Fibroblast of pulmonary artery (primary cell): Measurements from ENCODE around the gene C3orf80.

Source experiments
- DNase-seq: peaks from one replicate; pipeline ENCODE4 v3.0.0-alpha.2; 2010; ENCODE audit warnings: low read depth
- H3K4me3 ChIP-seq: replicated peaks from 2 replicates; pipeline ENCODE4 v1.5.1; 2011; ENCODE audit warnings: low read depth, mild to moderate bottlenecking, control low read depth, low read length, moderate library complexity
- TF ChIP-seq, protein P1 (sequence below): IDR thresholded peaks from 2 replicates; pipeline ENCODE4 v1.5.1; 2011; ENCODE audit warnings: mild to moderate bottlenecking, control low read depth, low read length, inconsistent platforms; ENCODE audit errors: missing control alignments

The C3orf80 gene

DNA sequence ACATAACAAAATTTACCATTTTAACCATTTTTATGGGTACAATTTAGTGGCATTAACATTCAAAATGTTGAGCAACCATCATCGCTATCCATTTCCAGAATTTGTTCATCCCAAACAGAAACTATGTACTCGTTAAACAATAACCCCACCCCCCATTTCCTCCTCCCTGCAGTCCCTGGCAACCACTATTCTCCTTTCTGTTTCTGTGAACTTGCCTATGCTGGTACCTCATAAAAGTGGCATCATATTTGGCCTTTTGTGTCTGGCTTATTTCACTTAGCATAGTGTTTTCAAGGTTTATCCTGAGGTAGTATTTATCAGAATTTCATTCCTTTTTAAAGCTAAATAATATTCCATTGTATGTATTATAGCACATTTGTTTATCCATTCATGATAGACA, 32.4 kb downstream of the C3orf80 start:
- TF ChIP-seq, protein P1, sequence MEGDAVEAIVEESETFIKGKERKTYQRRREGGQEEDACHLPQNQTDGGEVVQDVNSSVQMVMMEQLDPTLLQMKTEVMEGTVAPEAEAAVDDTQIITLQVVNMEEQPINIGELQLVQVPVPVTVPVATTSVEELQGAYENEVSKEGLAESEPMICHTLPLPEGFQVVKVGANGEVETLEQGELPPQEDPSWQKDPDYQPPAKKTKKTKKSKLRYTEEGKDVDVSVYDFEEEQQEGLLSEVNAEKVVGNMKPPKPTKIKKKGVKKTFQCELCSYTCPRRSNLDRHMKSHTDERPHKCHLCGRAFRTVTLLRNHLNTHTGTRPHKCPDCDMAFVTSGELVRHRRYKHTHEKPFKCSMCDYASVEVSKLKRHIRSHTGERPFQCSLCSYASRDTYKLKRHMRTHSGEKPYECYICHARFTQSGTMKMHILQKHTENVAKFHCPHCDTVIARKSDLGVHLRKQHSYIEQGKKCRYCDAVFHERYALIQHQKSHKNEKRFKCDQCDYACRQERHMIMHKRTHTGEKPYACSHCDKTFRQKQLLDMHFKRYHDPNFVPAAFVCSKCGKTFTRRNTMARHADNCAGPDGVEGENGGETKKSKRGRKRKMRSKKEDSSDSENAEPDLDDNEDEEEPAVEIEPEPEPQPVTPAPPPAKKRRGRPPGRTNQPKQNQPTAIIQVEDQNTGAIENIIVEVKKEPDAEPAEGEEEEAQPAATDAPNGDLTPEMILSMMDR = no peak
- DNase-seq = no peak
- no peak overlapping the region for H3K4me3 ChIP-seq

DNA sequence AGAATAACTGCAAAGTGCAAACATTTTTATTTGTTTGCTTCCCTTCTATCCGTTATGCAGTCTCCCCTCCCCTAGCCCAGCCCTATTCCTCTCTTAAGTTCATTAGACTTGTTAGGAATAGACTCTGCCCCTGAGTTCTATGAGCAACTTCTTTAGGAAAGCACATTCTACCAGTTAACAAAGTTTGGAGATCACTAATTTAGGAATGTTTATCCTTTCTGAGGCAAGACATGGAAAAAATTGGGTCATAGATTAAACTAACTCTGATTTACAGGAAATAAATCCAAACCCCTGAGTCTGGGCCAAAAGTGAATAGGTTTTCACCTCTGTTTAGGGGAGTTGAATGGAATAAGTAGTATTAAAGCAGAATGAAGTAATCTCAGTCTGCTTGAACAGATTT, 34.4 kb downstream of the C3orf80 start:
- peak; percentile 7 for DNase-seq
- TF ChIP-seq, protein P1 = no peak
- no peak overlapping the region for H3K4me3 ChIP-seq

DNA sequence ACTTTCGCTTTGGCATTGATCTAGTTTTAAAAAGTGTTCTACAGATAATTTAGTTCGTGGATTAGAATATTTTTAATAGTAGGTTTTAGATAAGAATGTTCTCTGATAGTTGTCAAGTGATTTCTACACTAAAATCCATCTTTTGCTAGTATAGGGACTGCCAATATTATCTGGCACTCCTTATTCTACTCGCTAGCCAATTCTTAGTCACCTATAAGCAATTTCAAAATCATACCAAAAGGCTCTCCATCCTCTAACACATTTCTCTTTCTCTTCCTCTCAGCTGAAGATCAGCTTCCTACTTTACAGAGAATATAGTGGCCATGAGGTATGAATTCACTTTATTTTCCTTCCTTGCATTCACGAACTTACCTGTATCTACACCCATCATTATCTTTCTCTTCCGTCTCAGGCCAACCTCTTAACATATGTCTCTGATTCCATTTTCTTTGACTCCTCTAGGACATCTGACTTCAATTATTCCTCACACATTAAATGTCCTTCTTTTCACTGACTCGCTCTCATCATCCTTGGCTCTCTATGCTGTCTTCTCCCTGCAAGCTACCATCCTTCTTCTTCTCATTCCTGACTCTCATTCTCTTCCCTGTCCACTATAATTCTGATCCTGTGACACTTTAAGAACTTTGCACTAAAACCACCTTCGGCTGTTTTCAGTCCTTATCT, 35.5 kb downstream of the C3orf80 start:
- no peak for DNase-seq
- TF ChIP-seq, protein P1 = no peak
- H3K4me3 ChIP-seq = no peak overlapping the region

DNA sequence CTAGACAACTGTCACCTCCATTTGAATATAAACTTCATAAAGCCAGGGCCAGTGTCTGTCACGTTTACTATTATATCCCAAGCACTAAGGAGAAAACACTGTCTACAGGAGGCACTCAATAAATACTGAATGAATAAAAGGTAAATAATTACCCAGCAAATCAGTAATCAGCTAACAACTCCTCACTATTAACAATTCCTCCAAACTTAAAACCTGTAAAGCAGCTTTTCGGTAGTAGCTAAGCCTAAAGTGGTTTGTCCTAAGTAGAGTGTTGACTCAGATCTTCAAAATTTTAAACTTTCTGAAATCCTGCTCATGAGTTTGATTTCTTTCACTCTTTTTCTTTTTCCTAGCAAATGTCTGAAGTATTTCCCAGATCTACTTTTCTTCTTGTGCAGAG, 39.9 kb downstream of the C3orf80 start:
- DNase-seq = no peak
- TF ChIP-seq, protein P1 = no peak
- H3K4me3 ChIP-seq = no peak overlapping the region
